Measurements from ENCODE around the gene TBC1D17. TPM values are rescaled to one million over a fixed set of nuclear protein-coding genes. Genes with fewer than 3 reads are reported as not detected.

TBC1D17 gene
- polyA plus RNA-seq, 2 of the 4 experiments (the other 2 are of a cell fraction) = 12.3 to 41.5 TPM

DNA sequence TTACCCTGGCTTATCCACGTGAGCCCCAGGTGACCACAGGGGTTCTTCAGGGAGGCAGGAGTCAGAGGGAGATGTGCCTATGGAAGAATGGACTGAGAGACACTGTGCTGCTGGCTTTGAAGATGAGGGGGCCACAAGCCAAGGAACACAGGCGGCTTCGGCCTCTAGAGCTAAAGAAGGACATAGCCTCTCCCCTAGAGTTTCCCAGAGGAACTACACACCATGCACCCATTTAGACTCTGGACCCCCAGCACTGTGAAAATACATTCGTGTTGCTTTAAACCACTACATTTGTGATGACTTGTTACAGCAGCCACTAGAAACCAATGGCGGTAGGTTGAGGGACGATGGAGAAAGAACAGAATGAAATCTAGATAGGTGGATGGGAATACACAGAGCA lies 37.8 kb downstream of the TBC1D17 start:
- TF ChIP-seq RFX5 (IDR thresholded peaks at IDR 0.05) (no peak), EP300 (IDR thresholded peaks at IDR 0.05) (no peak), POLR2AphosphoS2 (conservative IDR thresholded peaks at IDR 0.05; ENCODE audit: low read length) (no peak), PHF8 (IDR thresholded peaks at IDR 0.05; ENCODE audit: borderline replicate concordance, low read depth) (no peak), SREBF2 (IDR thresholded peaks at IDR 0.05) (no peak), KDM1A (IDR thresholded peaks at IDR 0.05; ENCODE audit: low read depth) (no peak), HDAC2 (IDR thresholded peaks at IDR 0.05) (no peak), MYC (IDR thresholded peaks at IDR 0.05; ENCODE audit: borderline replicate concordance, low read length) (no peak), RARB (CRISPR knock-in tag; IDR thresholded peaks at IDR 0.05) (no peak), ZSCAN20 (CRISPR knock-in tag; IDR thresholded peaks at IDR 0.05) (no peak), FOXS1 (CRISPR knock-in tag; IDR thresholded peaks at IDR 0.05) (no peak), GATA3 (IDR thresholded peaks at IDR 0.05; ENCODE audit: borderline replicate concordance) (no peak), CEBPB (IDR thresholded peaks at IDR 0.05) (no peak), CHD2 (IDR thresholded peaks at IDR 0.05; ENCODE audit: low read length, partially characterized antibody) (no peak), KDM5A (IDR thresholded peaks at IDR 0.05) (no peak)
- TF ChIP-seq, protein P1, sequence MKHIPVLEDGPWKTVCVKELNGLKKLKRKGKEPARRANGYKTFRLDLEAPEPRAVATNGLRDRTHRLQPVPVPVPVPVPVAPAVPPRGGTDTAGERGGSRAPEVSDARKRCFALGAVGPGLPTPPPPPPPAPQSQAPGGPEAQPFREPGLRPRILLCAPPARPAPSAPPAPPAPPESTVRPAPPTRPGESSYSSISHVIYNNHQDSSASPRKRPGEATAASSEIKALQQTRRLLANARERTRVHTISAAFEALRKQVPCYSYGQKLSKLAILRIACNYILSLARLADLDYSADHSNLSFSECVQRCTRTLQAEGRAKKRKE (CRISPR knock-in tag; IDR thresholded peaks at IDR 0.05; ENCODE audit: low read depth) = no peak
- TF ChIP-seq, protein P2, sequence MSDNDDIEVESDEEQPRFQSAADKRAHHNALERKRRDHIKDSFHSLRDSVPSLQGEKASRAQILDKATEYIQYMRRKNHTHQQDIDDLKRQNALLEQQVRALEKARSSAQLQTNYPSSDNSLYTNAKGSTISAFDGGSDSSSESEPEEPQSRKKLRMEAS (IDR thresholded peaks at IDR 0.05) = no peak
- no peak overlapping the region for H3K4me2 ChIP-seq
- H3K4me3 ChIP-seq = no peak overlapping the region
- no peaks in the 10 kb centered on the region for H3K9me3 ChIP-seq
- ATAC-seq (0 out of 6 replicates have a peak, but pooled peaks of 1 of the 2 experiments have one; percentile 14), FAIRE-seq (no peak), DNase-seq (ENCODE audit: low read depth in 1 of 2, low spot score in 1 of 2) (no peak)
- POLR2A ChIA-PET = no interaction called here
- no peaks in the 10 kb centered on the region for H3K4me1 ChIP-seq
- H3K27ac ChIP-seq = no peak overlapping the region
- CTCF ChIA-PET = interaction anchor here (0.5 to 4.0 kb wide), 7 partner anchors 10 to 83 kb away, joined by 3 to 20 read pairs (median 4); no protein-coding TSS in a partner anchor
- 93% methylated on average over 6 of the region's 6 CpGs for WGBS (ENCODE audit: missing lambda C conversion rate)

DNA sequence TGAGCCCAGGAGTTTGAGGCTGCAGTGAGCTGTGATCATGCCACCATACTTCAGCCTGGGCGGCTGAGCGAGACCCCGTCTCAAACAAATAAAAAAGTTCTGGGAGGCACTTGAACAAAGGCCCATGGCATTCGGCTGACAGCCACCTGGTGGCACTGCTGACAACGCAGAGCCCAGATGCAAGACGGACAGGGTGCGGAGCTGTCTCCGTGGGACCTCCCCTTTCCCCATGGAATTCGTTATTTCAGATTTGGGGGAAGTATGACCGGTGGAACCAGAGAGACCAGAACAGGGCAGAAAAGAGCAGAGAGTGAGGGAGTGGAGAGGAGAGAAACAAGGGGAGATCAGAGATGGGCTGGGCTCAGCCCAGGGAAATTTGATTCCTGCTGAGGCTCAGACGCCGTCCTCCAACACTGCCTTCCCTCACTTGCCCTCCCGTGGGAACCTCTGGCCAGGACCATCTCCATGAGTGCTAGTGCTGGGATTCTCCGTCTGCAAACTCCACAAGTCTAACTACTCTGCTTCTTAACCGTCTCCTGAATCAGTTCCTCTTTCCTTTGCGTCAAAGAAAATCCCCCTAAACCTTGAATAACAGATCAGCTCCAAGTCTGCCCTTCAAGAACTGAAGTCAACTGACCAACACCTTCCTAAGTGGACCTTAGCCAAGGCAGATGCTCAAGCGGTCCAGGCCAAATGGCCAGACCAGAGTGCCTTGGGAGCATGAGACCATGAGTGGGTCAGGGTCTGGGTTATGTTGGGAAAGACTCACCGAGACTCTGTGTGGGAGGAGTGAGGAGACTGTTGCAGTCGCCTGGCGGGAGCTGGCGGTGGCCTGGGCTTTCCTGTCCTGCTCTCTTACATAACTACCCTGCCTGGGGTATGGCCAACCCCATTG lies 39.6 kb downstream of the TBC1D17 start:
- Histone ChIP-seq H3K4me1 (no peaks in the 10 kb centered on the region), H3K27ac (no peak overlapping the region), H3K4me2 (no peak overlapping the region), H3K9me3 (no peaks in the 10 kb centered on the region), H3K4me3 (no peak overlapping the region)
- ChIA-PET CTCF (interaction anchor here (0.6 to 1.6 kb wide), 7 partner anchors 9 to 22 kb away, joined by 3 to 4 read pairs (median 3); no protein-coding TSS in a partner anchor), POLR2A (interaction anchor here (0.6 to 3.8 kb wide), 2 partner anchors 12 to 13 kb away, joined by 4 to 22 read pairs; partner anchors contain the start of genes ATF5 and NUP62)
- WGBS (ENCODE audit: missing lambda C conversion rate) = 90% methylated on average over 21 of the region's 21 CpGs
- ATAC-seq = peak; percentile 25 to 42; a peak in 3 of 6 replicates
- FAIRE-seq = peak; percentile 56
- TF ChIP-seq, protein P3, sequence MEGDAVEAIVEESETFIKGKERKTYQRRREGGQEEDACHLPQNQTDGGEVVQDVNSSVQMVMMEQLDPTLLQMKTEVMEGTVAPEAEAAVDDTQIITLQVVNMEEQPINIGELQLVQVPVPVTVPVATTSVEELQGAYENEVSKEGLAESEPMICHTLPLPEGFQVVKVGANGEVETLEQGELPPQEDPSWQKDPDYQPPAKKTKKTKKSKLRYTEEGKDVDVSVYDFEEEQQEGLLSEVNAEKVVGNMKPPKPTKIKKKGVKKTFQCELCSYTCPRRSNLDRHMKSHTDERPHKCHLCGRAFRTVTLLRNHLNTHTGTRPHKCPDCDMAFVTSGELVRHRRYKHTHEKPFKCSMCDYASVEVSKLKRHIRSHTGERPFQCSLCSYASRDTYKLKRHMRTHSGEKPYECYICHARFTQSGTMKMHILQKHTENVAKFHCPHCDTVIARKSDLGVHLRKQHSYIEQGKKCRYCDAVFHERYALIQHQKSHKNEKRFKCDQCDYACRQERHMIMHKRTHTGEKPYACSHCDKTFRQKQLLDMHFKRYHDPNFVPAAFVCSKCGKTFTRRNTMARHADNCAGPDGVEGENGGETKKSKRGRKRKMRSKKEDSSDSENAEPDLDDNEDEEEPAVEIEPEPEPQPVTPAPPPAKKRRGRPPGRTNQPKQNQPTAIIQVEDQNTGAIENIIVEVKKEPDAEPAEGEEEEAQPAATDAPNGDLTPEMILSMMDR (IDR thresholded peaks at IDR 0.05) = peak; percentile 23; the same call in 1 of the 3 replicates
- TF ChIP-seq RFX5 (IDR thresholded peaks at IDR 0.05) (no peak), JUNB (IDR thresholded peaks at IDR 0.05) (no peak), RAD21 (conservative IDR thresholded peaks at IDR 0.05 in 1 of 2, IDR thresholded peaks at IDR 0.05 in 1 of 2) (peak in 1 of 2 experiments; percentile 28; a peak in 1 of 5 replicates)
- no peak for DNase-seq (ENCODE audit: low read depth in 1 of 2, low spot score in 1 of 2)

Data from A549 (cell line).